Measurements from ENCODE around the gene ASF1B. TPM values are rescaled to one million over a fixed set of nuclear protein-coding genes. Genes with fewer than 3 reads are reported as not detected.

The ASF1B gene
- total and polyA plus RNA-seq, 2 experiments from 2014 or later = 21.8 to 27.5 TPM

DNA sequence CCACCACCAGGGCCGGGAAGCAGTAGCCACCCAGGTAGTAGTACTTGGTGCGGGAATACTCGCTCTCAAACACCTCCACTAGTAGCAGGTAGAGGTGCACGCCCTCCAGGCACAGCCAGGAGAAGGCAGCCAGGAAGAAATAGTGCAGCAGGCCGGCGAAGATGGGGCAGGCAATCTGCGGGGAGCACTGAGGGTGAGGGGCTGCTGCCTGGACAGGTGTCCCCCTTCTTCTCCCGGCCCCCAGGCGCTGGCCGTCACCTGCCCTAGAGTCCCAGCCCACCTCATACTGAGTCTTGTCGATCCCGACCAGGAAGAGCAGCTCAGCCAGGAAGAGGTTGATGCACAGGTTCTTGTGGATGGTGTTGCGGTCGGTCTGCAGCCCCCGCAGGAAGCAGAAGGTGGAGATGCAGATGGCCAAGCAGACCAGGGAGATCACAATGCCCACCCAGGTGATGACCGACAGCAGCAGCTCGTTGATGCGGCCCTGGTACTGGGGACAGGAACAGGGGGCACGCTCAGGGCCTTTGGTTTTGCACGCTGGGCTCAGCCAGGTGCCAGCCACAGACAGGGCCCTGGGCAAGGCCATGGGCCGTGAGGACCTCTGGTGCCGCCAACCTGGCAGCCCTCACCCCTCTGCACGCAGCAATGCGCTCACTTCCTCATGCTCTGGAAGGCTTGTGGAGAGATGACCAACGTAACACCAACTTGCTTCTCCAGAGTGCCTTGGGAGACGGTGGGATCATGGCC is 20.8 kb upstream of the ASF1B start:
- Histone ChIP-seq H3K4me3 (no peak overlapping the region), H3K36me3 (peaks cover 27% of the 10 kb centered on the region), H3K9me3 (ENCODE audit: low read depth) (no peaks in the 10 kb centered on the region), H3K4me1 (ENCODE audit: low read depth) (no peaks in the 10 kb centered on the region), H3K27me3 (no peaks in the 10 kb centered on the region), H3K27ac (no peak overlapping the region)
- DNase-seq (ENCODE audit: low read depth in 1 of 2, low spot score in 1 of 2) = no peak
- TF ChIP-seq, protein P1, sequence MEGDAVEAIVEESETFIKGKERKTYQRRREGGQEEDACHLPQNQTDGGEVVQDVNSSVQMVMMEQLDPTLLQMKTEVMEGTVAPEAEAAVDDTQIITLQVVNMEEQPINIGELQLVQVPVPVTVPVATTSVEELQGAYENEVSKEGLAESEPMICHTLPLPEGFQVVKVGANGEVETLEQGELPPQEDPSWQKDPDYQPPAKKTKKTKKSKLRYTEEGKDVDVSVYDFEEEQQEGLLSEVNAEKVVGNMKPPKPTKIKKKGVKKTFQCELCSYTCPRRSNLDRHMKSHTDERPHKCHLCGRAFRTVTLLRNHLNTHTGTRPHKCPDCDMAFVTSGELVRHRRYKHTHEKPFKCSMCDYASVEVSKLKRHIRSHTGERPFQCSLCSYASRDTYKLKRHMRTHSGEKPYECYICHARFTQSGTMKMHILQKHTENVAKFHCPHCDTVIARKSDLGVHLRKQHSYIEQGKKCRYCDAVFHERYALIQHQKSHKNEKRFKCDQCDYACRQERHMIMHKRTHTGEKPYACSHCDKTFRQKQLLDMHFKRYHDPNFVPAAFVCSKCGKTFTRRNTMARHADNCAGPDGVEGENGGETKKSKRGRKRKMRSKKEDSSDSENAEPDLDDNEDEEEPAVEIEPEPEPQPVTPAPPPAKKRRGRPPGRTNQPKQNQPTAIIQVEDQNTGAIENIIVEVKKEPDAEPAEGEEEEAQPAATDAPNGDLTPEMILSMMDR (IDR thresholded peaks at IDR 0.05; ENCODE audit: low read depth, low read length) = no peak

DNA sequence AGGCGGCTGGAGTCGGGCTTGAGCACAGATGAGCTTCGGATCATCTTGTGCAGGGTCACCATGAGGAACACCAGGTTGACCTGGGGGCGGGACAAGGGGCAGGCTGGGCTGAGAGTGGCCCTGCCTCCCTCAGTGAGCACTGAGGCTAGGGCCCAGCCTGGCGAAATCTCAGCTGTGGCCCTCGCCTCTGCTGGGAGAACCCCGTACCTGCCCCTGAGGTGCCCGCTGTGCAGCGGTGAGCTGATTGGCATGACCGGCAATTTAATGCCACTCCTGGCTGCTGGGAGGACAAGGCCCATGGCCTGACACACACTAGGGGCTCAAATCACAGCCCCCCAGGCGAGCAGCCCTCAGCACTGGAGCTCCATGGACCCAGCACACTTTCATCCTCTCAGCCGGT is 19.7 kb upstream of the ASF1B start:
- no peak for DNase-seq (ENCODE audit: low read depth in 1 of 2, low spot score in 1 of 2)
- H3K27me3 ChIP-seq = no peaks in the 10 kb centered on the region
- no peaks in the 10 kb centered on the region for H3K4me1 ChIP-seq (ENCODE audit: low read depth)
- TF ChIP-seq, protein P1 (IDR thresholded peaks at IDR 0.05; ENCODE audit: low read depth, low read length) = no peak
- no peaks in the 10 kb centered on the region for H3K9me3 ChIP-seq (ENCODE audit: low read depth)
- no peak overlapping the region for H3K4me3 ChIP-seq
- H3K27ac ChIP-seq = no peak overlapping the region
- H3K36me3 ChIP-seq = peaks cover 29% of the 10 kb centered on the region

DNA sequence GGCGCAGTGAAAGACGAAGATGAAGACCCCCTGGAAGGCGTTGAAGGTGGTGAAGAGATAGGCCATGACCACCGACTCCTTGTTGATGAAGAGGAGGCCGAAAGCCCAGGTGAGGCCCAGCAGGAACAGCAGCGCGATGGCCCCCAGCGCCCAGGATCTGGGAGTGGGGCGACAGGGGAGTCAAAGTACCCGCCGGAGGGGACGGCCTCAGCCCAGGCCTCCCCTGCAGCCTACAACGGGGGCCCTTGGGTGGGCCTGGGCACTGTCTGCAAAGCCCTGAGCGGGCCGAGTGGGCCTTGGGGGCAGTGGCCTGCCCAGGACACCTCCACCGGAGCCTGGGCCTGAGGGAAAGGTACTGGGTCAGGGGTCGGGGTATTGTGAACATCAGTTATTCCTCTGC is 19.0 kb upstream of the ASF1B start:
- no peaks in the 10 kb centered on the region for H3K4me1 ChIP-seq (ENCODE audit: low read depth)
- H3K27me3 ChIP-seq = no peaks in the 10 kb centered on the region
- peaks cover 29% of the 10 kb centered on the region for H3K36me3 ChIP-seq
- TF ChIP-seq, protein P1 (IDR thresholded peaks at IDR 0.05; ENCODE audit: low read depth, low read length) = no peak
- H3K9me3 ChIP-seq (ENCODE audit: low read depth) = no peaks in the 10 kb centered on the region
- no peak overlapping the region for H3K27ac ChIP-seq
- no peak for DNase-seq (ENCODE audit: low read depth in 1 of 2, low spot score in 1 of 2)
- no peak overlapping the region for H3K4me3 ChIP-seq

DNA sequence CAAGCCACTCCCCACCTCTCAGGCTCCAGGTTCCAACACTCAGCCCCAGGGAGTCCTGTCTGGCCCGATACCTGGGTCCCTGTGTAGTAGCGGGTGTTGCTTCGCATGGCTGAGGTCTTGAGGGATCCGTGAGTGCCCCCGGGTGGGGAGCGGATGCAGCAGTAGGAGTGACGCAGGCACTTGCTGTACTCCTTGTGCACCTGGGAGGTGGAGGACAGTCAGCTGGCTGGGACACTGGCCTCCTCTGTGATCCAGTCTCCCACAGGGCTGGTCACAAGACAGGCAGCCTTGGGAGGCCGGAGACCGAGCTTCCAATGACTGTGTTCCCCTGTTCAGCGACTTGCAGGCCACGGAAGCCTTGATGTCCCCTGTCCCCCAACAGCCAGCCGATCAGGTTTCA is 16.3 kb upstream of the ASF1B start:
- H3K36me3 ChIP-seq = peaks cover 22% of the 10 kb centered on the region
- TF ChIP-seq, protein P1 (IDR thresholded peaks at IDR 0.05; ENCODE audit: low read depth, low read length) = no peak

DNA sequence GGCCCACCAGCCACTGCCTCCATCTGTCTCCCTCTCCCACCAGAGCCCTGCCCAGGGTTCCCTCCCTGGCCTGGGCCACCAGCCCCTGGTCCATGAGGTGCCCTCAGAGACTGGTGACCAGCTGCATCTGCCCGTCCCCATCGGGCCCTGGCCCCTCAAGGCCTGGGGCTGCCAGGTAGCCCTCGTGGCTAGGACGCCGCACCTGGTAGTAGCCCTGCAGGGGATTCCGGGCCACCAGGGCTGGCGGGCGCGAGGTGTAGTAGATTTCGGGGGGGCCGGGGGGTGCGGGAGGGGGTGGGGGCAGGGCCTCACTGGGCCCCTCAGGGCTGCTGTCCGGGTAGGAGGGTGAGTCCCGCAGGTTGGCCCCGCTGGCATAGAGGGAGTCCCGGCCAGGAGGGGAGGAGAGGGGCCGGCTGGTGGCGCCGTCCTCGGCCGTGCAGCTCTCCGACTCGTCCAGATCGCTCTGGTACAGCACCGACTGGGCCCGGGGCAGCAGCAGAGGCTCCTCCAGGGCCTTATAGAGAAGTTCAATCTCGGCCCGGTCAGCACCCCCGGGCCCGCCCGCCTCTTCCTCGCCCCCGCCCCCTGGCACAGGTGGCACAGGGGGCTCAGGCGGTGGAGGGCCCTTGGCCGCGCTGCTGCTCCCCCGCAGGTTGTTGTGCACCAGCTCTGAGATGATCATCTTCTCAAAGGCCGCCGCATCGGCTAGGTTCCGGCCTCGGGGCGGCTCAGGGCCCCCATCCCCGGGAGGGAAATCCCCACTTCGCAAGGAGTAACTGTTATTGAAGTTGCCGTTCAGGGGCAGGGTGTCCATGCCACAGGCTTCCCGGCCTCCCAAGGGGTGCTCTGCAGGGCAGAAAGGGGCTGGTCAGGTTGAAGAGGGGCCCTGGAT is 14.6 kb upstream of the ASF1B start:
- Histone ChIP-seq H3K36me3 (peaks cover 15% of the 10 kb centered on the region), H3K9me3 (ENCODE audit: low read depth) (no peaks in the 10 kb centered on the region), H3K4me1 (ENCODE audit: low read depth) (peaks cover 18% of the 10 kb centered on the region), H3K27ac (no peak overlapping the region), H3K4me3 (no peak overlapping the region), H3K27me3 (no peaks in the 10 kb centered on the region)
- TF ChIP-seq, protein P1 (IDR thresholded peaks at IDR 0.05; ENCODE audit: low read depth, low read length) = no peak
- DNase-seq (ENCODE audit: low read depth in 1 of 2, low spot score in 1 of 2) = no peak

More for the DNA sequence above, 16.3 kb upstream of the ASF1B start:
- H3K9me3 ChIP-seq (ENCODE audit: low read depth) = no peaks in the 10 kb centered on the region
- no peak overlapping the region for H3K27ac ChIP-seq
- H3K4me3 ChIP-seq = no peak overlapping the region
- H3K27me3 ChIP-seq = no peaks in the 10 kb centered on the region
- peaks cover 18% of the 10 kb centered on the region for H3K4me1 ChIP-seq (ENCODE audit: low read depth)
- no peak for DNase-seq (ENCODE audit: low read depth in 1 of 2, low spot score in 1 of 2)

All from cardiac muscle cell (in vitro differentiated cells and primary cell).